Transverse colon (tissue), 4 donors: ENCODE results near the gene EHD3.

ENCODE experiments used
- POLR2A ChIP-seq: fragments of 450-650 bp; IDR thresholded peaks from one replicate; pipeline ENCODE4 v1.6.1; 2016; ENCODE audit warnings: antibody characterized with exemption, mild to moderate bottlenecking, moderate library complexity
- POLR2AphosphoS5 ChIP-seq, 3 donors: sonication (generic); formaldehyde crosslinking; IDR thresholded peaks; one replicate each; pipeline ENCODE4 v1.6.1; 2016; ENCODE audit warnings: antibody characterized with exemption in 3 of 3
- TF ChIP-seq, protein P1 (sequence below), 5 experiments: fragments of 200-600 bp in 3 of 5; fragments of 450-650 bp in 2 of 5; sonication (generic) in 3 of 5; IDR thresholded peaks; 1 replicate in 2 of 5; 2 replicates in 3 of 5; pipeline ENCODE4 v1.5.1; 2016 to 2017; ENCODE audit warnings: antibody characterized with exemption in 5 of 5, inconsistent platforms in 3 of 5, mild to moderate bottlenecking in 2 of 5, moderate library complexity in 1 of 5

GRCh38 chr2:31191931-31192330, 42.0 kb upstream of the EHD3 start:
- TF ChIP-seq, protein P1, sequence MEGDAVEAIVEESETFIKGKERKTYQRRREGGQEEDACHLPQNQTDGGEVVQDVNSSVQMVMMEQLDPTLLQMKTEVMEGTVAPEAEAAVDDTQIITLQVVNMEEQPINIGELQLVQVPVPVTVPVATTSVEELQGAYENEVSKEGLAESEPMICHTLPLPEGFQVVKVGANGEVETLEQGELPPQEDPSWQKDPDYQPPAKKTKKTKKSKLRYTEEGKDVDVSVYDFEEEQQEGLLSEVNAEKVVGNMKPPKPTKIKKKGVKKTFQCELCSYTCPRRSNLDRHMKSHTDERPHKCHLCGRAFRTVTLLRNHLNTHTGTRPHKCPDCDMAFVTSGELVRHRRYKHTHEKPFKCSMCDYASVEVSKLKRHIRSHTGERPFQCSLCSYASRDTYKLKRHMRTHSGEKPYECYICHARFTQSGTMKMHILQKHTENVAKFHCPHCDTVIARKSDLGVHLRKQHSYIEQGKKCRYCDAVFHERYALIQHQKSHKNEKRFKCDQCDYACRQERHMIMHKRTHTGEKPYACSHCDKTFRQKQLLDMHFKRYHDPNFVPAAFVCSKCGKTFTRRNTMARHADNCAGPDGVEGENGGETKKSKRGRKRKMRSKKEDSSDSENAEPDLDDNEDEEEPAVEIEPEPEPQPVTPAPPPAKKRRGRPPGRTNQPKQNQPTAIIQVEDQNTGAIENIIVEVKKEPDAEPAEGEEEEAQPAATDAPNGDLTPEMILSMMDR (IDR thresholded peaks at IDR 0.05) = no peak
- TF ChIP-seq POLR2A (no peak), POLR2AphosphoS5 (IDR thresholded peaks at IDR 0.05) (no peak)
